NT2/D1 (cell line): ENCODE data around the gene SORL1.
"Not testable (repeated sequence)": the region's sequence is repeated elsewhere in the genome, so short reads cannot be mapped to it uniquely, and the experiment has no call there.

Source experiments
- DNase-seq: peaks from one replicate; pipeline ENCODE4 v3.0.0-alpha.2; 2011; ENCODE audit warnings: low read depth, low spot score
- H3K27me3 ChIP-seq: 2 replicates; pipeline ENCODE4 v1.6.0; 2011; ENCODE audit warnings: mild to moderate bottlenecking; ENCODE audit not compliant: insufficient read length, insufficient read depth
- H3K36me3 ChIP-seq: 2 replicates; pipeline ENCODE4 v1.6.1; 2011; ENCODE audit warnings: mild to moderate bottlenecking, low read length, mixed read lengths; ENCODE audit not compliant: insufficient read depth, insufficient read length
- H3K4me1 ChIP-seq: 2 replicates; pipeline ENCODE4 v1.5.1; 2011; ENCODE audit not compliant: insufficient read depth, insufficient read length
- H3K4me3 ChIP-seq: 2 replicates; pipeline ENCODE4 v1.5.1; 2011; ENCODE audit warnings: low read depth; ENCODE audit not compliant: insufficient read length
- H3K9ac ChIP-seq: 2 replicates; pipeline ENCODE4 v1.6.0; 2011; ENCODE audit warnings: low read depth; ENCODE audit not compliant: insufficient read length
- H3K9me3 ChIP-seq: 2 replicates; pipeline ENCODE4 v1.5.1; 2011; ENCODE audit warnings: mild to moderate bottlenecking, low read length; ENCODE audit not compliant: insufficient read depth
- SUZ12 ChIP-seq: IDR thresholded peaks from 2 replicates; pipeline ENCODE4 v1.6.1; 2011; ENCODE audit not compliant: insufficient read length, insufficient read depth; ENCODE audit errors: extremely low read depth
- YY1 ChIP-seq: IDR thresholded peaks from 2 replicates; pipeline ENCODE4 v1.6.1; 2011; ENCODE audit not compliant: insufficient read length, insufficient read depth
- ZNF274 ChIP-seq: IDR thresholded peaks from 2 replicates; pipeline ENCODE4 v1.6.1; 2011; ENCODE audit warnings: mild to moderate bottlenecking, low read depth, low read length

Gene SORL1

DNA sequence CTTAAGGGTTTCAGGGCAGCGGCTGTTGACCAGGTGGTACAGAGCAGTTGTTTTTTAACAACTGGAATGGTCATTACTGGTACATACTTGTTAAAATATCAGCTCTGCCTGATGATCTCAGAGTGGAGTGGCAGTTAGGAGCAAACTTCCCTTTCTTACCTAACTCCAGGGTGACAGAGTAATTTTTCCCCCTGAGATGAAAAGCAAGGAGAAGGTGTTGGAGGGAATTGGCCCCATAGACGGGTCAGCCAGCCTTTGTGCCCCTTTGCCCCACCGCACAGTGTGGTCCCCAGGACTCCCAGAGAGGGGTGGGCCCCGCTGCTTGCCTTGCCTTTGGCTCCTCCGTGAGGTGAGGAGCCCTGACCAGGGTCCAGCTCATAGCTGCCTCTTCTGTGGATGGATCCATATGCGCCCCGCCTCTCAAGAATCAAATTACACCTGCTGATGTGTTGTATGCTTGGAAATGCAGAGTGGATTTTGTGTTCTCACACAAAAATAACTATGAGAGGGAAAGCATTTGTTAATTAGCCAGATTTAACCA, 27.7 kb downstream of the SORL1 start:
- no peak overlapping the region for H3K9ac ChIP-seq
- TF ChIP-seq ZNF274: no peak
- no peak for TF ChIP-seq YY1
- TF ChIP-seq SUZ12: no peak
- H3K27me3 ChIP-seq: no peaks in the 10 kb centered on the region
- DNase-seq: no peak
- no peak overlapping the region for H3K4me3 ChIP-seq
- H3K36me3 ChIP-seq: peaks cover 6% of the 10 kb centered on the region
- no peaks in the 10 kb centered on the region for H3K9me3 ChIP-seq
- H3K4me1 ChIP-seq: peaks cover 11% of the 10 kb centered on the region

DNA sequence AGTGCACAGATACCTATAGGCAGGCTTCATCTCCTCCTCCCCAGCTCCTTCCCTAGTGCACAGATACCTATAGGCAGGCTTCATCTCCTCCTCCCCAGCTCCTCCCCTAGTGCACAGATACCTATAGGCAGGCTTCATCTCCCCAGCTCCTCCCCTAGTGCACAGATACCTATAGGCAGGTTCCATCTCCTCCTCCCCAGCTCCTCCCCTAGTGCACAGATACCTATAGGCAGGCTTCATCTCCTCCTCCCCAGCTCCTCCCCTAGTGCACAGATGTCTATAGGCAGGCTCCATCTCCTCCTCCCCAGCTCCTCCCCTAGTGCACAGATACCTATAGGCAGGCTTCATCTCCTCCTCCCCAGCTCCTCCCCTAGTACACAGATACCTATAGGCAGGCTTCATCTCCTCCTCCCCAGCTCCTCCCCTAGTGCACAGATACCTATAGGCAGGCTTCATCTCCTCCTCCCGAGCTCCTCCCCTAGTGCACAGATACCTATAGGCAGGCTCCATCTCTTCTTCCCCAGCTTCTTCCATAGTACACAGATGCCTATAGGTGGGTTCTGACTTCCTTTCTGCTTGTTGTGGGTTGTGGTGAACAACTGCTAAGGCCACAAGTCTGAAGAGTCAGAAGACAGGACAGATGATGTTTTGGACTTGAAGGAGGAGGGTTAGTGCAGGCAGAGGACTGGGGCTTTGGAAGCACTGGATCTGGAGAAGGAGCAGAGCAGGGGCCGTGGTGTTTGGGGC, 29.5 kb downstream of the SORL1 start:
- not testable (repeated sequence) for H3K9ac ChIP-seq, H3K4me3 ChIP-seq, H3K9me3 ChIP-seq, H3K36me3 ChIP-seq, H3K27me3 ChIP-seq, DNase-seq
- H3K4me1 ChIP-seq: peaks cover 11% of the 10 kb centered on the region

DNA sequence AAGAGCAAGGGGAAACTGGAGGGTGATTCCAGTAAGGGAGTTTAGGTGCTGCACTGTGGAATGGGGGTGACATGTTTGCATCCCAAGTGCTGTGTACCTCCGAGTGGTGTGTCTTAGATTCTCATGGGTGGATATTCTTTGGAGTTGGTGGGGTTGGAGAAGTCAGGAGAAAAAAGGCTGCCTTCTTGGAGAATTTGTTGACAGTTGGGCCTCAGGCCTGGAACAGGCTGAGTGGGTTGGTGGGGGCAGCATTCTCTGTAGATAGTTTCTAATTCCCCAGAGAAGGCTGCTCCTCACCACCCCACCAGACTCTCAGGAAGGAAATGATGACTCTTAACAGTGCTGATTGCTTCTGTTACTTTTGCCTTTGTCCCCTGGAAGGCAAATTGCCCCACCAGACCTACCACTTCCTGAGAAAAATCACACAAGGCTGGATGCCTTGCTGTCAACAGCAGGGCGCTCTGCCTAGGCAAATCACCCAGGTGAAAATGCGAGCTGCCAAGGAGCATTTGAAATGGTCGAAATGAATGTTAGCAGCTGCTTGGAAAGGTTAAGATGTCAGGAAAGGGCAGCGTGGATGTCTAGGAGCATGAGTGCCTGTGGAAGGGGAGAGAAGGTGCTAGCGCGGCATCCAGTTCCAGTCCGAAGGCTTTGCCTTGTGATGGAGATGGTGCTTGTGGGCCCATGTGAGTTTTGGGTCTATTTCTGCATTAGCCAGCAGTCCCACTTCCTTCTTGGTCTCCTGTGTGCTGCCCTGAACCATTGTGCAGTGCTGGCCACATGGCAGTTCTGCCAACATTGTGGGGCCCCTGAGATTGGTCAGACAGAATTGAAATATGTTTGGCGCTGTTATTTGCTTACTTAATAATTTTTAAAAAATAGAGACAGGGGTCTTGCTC, 30.4 kb downstream of the SORL1 start:
- peaks cover 6% of the 10 kb centered on the region for H3K36me3 ChIP-seq
- H3K9ac ChIP-seq: no peak overlapping the region

DNA sequence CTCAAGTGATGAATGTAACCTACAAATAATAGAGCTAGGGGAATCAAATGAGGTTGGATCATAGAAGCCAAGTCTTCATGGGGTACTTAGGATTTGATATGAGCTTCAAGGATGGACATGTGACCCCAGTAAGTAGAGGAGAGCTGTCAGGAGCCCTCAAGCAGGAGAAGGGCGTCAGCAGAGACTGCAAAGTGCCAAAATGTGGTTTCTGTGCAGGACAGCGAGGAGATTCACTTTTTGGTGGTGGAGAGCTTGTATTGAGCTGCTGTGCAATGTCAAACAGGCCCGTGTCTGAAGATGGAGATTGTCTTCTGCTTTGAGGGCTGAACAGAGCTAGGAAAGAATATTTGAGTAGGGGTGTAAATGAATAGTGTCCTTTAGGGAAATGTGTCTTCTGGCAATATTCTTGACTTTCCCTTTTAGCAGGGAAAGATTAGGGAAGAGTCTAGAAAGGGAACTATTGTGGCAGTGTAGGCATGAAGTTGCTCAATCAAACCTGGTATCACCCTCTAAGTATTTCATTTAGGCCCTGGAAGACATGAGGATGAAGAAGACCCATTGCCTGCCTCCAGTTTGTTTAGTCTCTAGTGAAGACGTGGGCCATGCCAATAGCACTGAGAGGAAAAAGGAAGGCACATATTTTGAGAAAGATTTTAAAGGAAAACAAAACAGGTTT, 31.8 kb downstream of the SORL1 start:
- TF ChIP-seq YY1 (no peak), ZNF274 (no peak), SUZ12 (no peak)
- no peak for DNase-seq
- peaks cover 4% of the 10 kb centered on the region for H3K36me3 ChIP-seq
- no peaks in the 10 kb centered on the region for H3K9me3 ChIP-seq
- no peak overlapping the region for H3K4me3 ChIP-seq
- no peak overlapping the region for H3K9ac ChIP-seq
- peaks cover 5% of the 10 kb centered on the region for H3K4me1 ChIP-seq
- H3K27me3 ChIP-seq: no peaks in the 10 kb centered on the region

More for the DNA sequence above, 30.4 kb downstream of the SORL1 start:
- Histone ChIP-seq H3K27me3 (no peaks in the 10 kb centered on the region), H3K9me3 (no peaks in the 10 kb centered on the region), H3K4me1 (peaks cover 11% of the 10 kb centered on the region), H3K4me3 (no peak overlapping the region)
- DNase-seq: no peak
- TF ChIP-seq YY1 (no peak), SUZ12 (no peak), ZNF274 (no peak)

DNA sequence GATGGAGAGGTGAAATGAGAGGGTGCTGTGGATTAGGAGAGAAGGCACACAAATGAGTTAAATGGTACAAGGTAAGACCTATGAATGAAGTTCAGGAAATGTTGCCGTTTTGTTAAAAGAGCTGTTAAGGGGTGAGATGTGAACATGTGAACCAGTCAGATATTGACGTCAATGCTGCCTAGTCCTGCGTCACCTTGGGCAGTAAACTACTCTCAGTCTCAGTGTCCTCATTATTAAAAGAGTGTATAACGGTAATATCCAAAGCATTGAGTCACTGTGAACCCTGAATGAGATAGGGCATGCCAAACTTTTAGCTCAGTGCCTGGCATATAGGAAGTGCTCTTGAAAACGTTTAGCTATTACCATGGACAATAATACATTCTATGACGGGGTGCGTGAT, 33.1 kb downstream of the SORL1 start:
- H3K4me1 ChIP-seq: no peaks in the 10 kb centered on the region
- H3K27me3 ChIP-seq: no peaks in the 10 kb centered on the region
- H3K9me3 ChIP-seq: no peaks in the 10 kb centered on the region
- TF ChIP-seq SUZ12: no peak
- no peak for TF ChIP-seq ZNF274
- TF ChIP-seq YY1: no peak
- no peak overlapping the region for H3K4me3 ChIP-seq
- DNase-seq: no peak
- no peak overlapping the region for H3K9ac ChIP-seq
- H3K36me3 ChIP-seq: peaks cover 10% of the 10 kb centered on the region

DNA sequence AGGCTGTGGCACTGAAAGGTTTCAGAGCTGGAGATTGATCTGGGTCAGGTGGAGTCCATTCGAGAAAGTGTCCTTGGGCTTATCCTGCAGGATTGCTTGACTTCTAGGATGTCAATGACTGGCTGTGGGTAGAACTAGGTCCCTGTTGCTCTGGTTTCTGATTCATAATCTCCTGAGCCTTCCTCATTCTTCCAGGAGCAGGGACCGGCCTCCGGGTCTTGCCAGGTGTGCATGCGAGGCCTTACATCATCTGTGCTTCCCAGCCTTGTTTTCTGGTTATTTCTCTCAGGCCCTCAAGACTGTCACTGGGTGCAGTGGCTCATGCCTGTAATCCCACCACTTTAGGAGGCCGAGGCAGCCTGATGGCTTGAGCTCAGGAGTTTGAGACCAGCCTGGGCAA, 33.9 kb downstream of the SORL1 start:
- peaks cover 10% of the 10 kb centered on the region for H3K36me3 ChIP-seq
- H3K27me3 ChIP-seq: no peaks in the 10 kb centered on the region
- H3K4me3 ChIP-seq: no peak overlapping the region
- TF ChIP-seq YY1 (no peak), ZNF274 (no peak), SUZ12 (no peak)
- DNase-seq: no peak
- H3K4me1 ChIP-seq: no peaks in the 10 kb centered on the region
- H3K9ac ChIP-seq: no peak overlapping the region
- H3K9me3 ChIP-seq: no peaks in the 10 kb centered on the region

DNA sequence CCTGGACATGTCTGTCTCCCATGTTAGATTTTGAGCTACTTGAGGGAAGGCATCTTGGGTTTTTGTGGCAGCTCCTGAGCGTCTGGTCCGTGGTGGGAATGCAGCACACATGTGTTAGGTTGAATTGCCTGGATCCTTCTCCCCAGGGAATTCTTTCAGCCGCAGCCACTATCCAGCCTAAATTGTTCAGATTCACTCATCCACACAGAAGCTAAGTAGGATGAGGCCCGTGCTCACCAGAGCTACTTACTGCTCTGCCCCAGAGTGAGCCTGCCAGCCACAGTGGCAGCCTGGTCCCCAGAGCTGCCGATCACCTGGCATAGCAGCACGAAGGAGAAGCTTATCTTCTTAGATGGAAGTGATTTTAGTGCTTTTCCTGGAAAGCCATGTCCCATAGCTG, 35.1 kb downstream of the SORL1 start:
- H3K4me1 ChIP-seq: no peaks in the 10 kb centered on the region
- H3K4me3 ChIP-seq: no peak overlapping the region
- H3K36me3 ChIP-seq: peaks cover 10% of the 10 kb centered on the region

More for the DNA sequence above, 35.1 kb downstream of the SORL1 start:
- Histone ChIP-seq H3K9ac (no peak overlapping the region), H3K27me3 (no peaks in the 10 kb centered on the region), H3K9me3 (no peaks in the 10 kb centered on the region)
- TF ChIP-seq ZNF274 (no peak), YY1 (no peak), SUZ12 (no peak)
- no peak for DNase-seq
